ENCODE data around the gene RAB3B. TPM values are rescaled to one million over a fixed set of nuclear protein-coding genes. Genes with fewer than 3 reads are reported as not detected.
"Not testable (repeated sequence)": the region's sequence is repeated elsewhere in the genome, so short reads cannot be mapped to it uniquely, and the experiment has no call there.

Gene RAB3B
- polyA plus RNA-seq, 2 donors: under 0.01 to 0.02 TPM

DNA sequence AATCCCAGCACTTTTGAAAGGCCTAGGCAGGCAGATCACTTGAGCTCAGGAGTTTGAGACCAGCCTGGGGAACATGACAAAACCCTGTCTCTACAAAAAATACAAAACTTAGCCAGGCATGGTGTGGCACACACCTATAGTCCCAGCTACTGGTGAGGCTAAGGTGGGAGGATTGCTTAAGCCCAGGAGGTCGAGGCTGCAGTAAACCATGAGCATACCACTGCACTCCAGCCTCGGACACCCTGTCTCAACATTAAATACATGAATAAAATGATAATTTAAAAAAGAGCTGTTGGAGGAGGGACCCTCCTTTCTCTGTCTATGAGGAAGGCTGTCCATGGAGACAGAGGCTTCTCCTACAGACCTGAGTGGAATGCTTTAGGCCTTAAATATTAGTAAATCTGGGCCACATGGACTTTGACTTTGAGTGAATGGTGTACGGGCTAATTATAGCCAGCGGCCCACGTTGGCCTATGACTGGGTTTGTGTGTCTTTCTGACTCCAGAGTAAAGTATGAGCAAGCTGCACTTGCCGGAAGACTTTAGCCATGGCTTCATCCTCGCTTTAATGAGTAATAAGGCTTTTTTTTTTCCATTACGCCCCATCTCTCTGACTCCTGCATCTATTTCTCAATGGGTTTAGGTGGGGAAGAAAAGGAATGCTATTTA, 21.3 kb downstream of the RAB3B start:
- no peak overlapping the region for H3K27ac ChIP-seq (ENCODE audit: low read depth in 2 of 2, low read length in 1 of 2)

DNA sequence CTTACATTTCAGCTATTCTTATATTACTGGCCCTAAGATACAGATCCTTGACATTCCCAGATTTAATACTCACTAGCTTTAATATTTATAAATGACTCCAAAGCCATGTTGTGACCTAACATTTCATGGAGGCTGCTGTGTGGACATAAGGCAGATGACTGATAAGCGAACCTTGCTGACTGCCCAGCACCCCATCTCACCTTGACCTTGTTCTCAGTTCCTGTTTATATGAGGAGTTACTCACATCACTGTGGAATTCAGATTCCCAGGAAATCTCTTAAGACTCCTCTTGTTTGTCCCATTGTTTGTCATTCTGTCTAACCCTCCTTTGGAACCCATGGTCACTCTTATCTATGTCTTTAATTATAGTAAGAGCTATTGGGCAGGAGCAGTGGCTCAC, 21.9 kb downstream of the RAB3B start:
- peaks cover 0 to under 1% of the 10 kb centered on the region in 2 donors for H3K9me3 ChIP-seq (ENCODE audit: control insufficient read depth in 2 of 2, insufficient read depth in 1 of 2, low read depth in 1 of 2, low read length in 1 of 2)
- H3K4me3 ChIP-seq (ENCODE audit: low read depth in 1 of 2, low read length in 2 of 2): no peak overlapping the region
- no peaks in the 10 kb centered on the region for H3K4me1 ChIP-seq (ENCODE audit: control insufficient read depth in 2 of 2, insufficient read depth in 2 of 2, low read length in 1 of 2)
- no peak overlapping the region for H3K27ac ChIP-seq (ENCODE audit: low read depth in 2 of 2, low read length in 1 of 2)
- H3K27me3 ChIP-seq (ENCODE audit: control insufficient read depth in 1 of 2, insufficient read depth in 2 of 2, low read length in 2 of 2): no peaks in the 10 kb centered on the region
- no peaks in the 10 kb centered on the region for H3K36me3 ChIP-seq (ENCODE audit: control insufficient read depth in 2 of 2, insufficient read depth in 2 of 2, low read length in 1 of 2)
- 88 to 93% methylated on average over 1 of the region's 1 CpG for WGBS, 2 donors

More for the DNA sequence above, 21.3 kb downstream of the RAB3B start:
- no peaks in the 10 kb centered on the region for H3K9me3 ChIP-seq (ENCODE audit: control insufficient read depth in 2 of 2, insufficient read depth in 1 of 2, low read depth in 1 of 2, low read length in 1 of 2)
- no peaks in the 10 kb centered on the region for H3K4me1 ChIP-seq (ENCODE audit: control insufficient read depth in 2 of 2, insufficient read depth in 2 of 2, low read length in 1 of 2)
- no peaks in the 10 kb centered on the region for H3K27me3 ChIP-seq (ENCODE audit: control insufficient read depth in 1 of 2, insufficient read depth in 2 of 2, low read length in 2 of 2)
- no peaks in the 10 kb centered on the region for H3K36me3 ChIP-seq (ENCODE audit: control insufficient read depth in 2 of 2, insufficient read depth in 2 of 2, low read length in 1 of 2)
- 76 to 78% methylated on average over 8 of the region's 8 CpGs for WGBS, 2 donors
- no peak overlapping the region for H3K4me3 ChIP-seq (ENCODE audit: low read depth in 1 of 2, low read length in 2 of 2)

DNA sequence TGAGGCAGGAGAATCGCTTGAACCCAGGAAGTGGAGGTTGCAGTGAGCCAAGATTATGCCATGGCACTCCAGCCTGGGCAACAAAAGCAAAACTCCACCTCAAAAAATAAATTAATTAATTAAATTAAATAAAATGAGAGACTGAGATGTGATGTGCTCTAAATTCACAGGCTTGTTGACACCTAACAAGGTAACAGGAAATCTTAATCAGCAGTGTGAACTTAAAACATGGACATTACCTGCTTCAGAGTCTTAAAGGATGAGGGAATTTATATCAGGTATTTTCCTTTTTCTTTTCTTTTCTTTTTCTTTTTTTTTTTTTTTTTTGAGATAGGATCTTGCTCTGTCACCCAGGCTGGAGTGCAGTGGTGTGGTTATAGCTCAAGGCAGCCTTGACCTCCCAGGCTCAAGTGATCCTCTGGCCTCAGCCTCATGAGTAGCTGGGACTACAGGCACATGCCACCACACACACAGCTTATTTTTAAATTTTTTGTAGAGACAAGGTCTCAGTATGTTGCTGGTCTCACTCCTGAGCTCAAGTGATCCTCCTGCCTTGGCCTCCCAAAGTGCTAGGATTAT, 23.2 kb downstream of the RAB3B start:
- not testable (repeated sequence) for H3K4me1 ChIP-seq (ENCODE audit: control insufficient read depth in 2 of 2, insufficient read depth in 2 of 2, low read length in 1 of 2); H3K4me3 ChIP-seq (ENCODE audit: low read depth in 1 of 2, low read length in 2 of 2); H3K36me3 ChIP-seq (ENCODE audit: control insufficient read depth in 2 of 2, insufficient read depth in 2 of 2, low read length in 1 of 2); H3K27me3 ChIP-seq (ENCODE audit: control insufficient read depth in 1 of 2, insufficient read depth in 2 of 2, low read length in 2 of 2); H3K27ac ChIP-seq (ENCODE audit: low read depth in 2 of 2, low read length in 1 of 2); H3K9me3 ChIP-seq (ENCODE audit: control insufficient read depth in 2 of 2, insufficient read depth in 1 of 2, low read depth in 1 of 2, low read length in 1 of 2)
- WGBS, 2 donors: 92 to 95% methylated on average over 1 of the region's 1 CpG

GRCh38 chr1:51966559-51966958, 23.9 kb downstream of the RAB3B start:
- H3K27ac ChIP-seq (ENCODE audit: low read depth in 2 of 2, low read length in 1 of 2): no peak overlapping the region
- H3K36me3 ChIP-seq (ENCODE audit: control insufficient read depth in 2 of 2, insufficient read depth in 2 of 2, low read length in 1 of 2): no peaks in the 10 kb centered on the region
- H3K27me3 ChIP-seq (ENCODE audit: control insufficient read depth in 1 of 2, insufficient read depth in 2 of 2, low read length in 2 of 2): no peaks in the 10 kb centered on the region
- WGBS, 2 donors: 78 to 81% methylated on average over 2 of the region's 2 CpGs
- H3K9me3 ChIP-seq (ENCODE audit: control insufficient read depth in 2 of 2, insufficient read depth in 1 of 2, low read depth in 1 of 2, low read length in 1 of 2): peaks cover 0 to 2% of the 10 kb centered on the region in 2 donors
- no peak overlapping the region for H3K4me3 ChIP-seq (ENCODE audit: low read depth in 1 of 2, low read length in 2 of 2)
- H3K4me1 ChIP-seq (ENCODE audit: control insufficient read depth in 2 of 2, insufficient read depth in 2 of 2, low read length in 1 of 2): no peaks in the 10 kb centered on the region

GRCh38 chr1:51964309-51964696, 26.2 kb downstream of the RAB3B start:
- no peak overlapping the region for H3K27ac ChIP-seq (ENCODE audit: low read depth in 2 of 2, low read length in 1 of 2)
- WGBS, 2 donors: 84 to 86% methylated on average over 4 of the region's 4 CpGs
- no peaks in the 10 kb centered on the region for H3K36me3 ChIP-seq (ENCODE audit: control insufficient read depth in 2 of 2, insufficient read depth in 2 of 2, low read length in 1 of 2)
- no peaks in the 10 kb centered on the region for H3K27me3 ChIP-seq (ENCODE audit: control insufficient read depth in 1 of 2, insufficient read depth in 2 of 2, low read length in 2 of 2)
- peaks cover 0 to 2% of the 10 kb centered on the region in 2 donors for H3K9me3 ChIP-seq (ENCODE audit: control insufficient read depth in 2 of 2, insufficient read depth in 1 of 2, low read depth in 1 of 2, low read length in 1 of 2)
- no peak overlapping the region for H3K4me3 ChIP-seq (ENCODE audit: low read depth in 1 of 2, low read length in 2 of 2)
- H3K4me1 ChIP-seq (ENCODE audit: control insufficient read depth in 2 of 2, insufficient read depth in 2 of 2, low read length in 1 of 2): no peaks in the 10 kb centered on the region

GRCh38 chr1:51963592-51964308, 26.8 kb downstream of the RAB3B start:
- peaks cover 0 to 2% of the 10 kb centered on the region in 2 donors for H3K9me3 ChIP-seq (ENCODE audit: control insufficient read depth in 2 of 2, insufficient read depth in 1 of 2, low read depth in 1 of 2, low read length in 1 of 2)
- no peak overlapping the region for H3K27ac ChIP-seq (ENCODE audit: low read depth in 2 of 2, low read length in 1 of 2)
- H3K4me1 ChIP-seq (ENCODE audit: control insufficient read depth in 2 of 2, insufficient read depth in 2 of 2, low read length in 1 of 2): no peaks in the 10 kb centered on the region
- no peaks in the 10 kb centered on the region for H3K36me3 ChIP-seq (ENCODE audit: control insufficient read depth in 2 of 2, insufficient read depth in 2 of 2, low read length in 1 of 2)
- no peak overlapping the region for H3K4me3 ChIP-seq (ENCODE audit: low read depth in 1 of 2, low read length in 2 of 2)
- 51 to 56% methylated on average over 4 of the region's 4 CpGs for WGBS, 2 donors
- H3K27me3 ChIP-seq (ENCODE audit: control insufficient read depth in 1 of 2, insufficient read depth in 2 of 2, low read length in 2 of 2): no peaks in the 10 kb centered on the region

GRCh38 chr1:51962486-51963356, 27.8 kb downstream of the RAB3B start:
- Histone ChIP-seq H3K36me3 (ENCODE audit: control insufficient read depth in 2 of 2, insufficient read depth in 2 of 2, low read length in 1 of 2) (no peaks in the 10 kb centered on the region), H3K4me3 (ENCODE audit: low read depth in 1 of 2, low read length in 2 of 2) (no peak overlapping the region), H3K27ac (ENCODE audit: low read depth in 2 of 2, low read length in 1 of 2) (no peak overlapping the region), H3K9me3 (ENCODE audit: control insufficient read depth in 2 of 2, insufficient read depth in 1 of 2, low read depth in 1 of 2, low read length in 1 of 2) (peaks cover 0 to 2% of the 10 kb centered on the region in 2 donors), H3K4me1 (ENCODE audit: control insufficient read depth in 2 of 2, insufficient read depth in 2 of 2, low read length in 1 of 2) (no peaks in the 10 kb centered on the region), H3K27me3 (ENCODE audit: control insufficient read depth in 1 of 2, insufficient read depth in 2 of 2, low read length in 2 of 2) (no peaks in the 10 kb centered on the region)
- WGBS, 2 donors: 69 to 70% methylated on average over 4 of the region's 4 CpGs

- Histone ChIP-seq H3K27me3 (ENCODE audit: control insufficient read depth in 1 of 2, insufficient read depth in 2 of 2, low read length in 2 of 2) (no peaks in the 10 kb centered on the region), H3K9me3 (ENCODE audit: control insufficient read depth in 2 of 2, insufficient read depth in 1 of 2, low read depth in 1 of 2, low read length in 1 of 2) (peaks cover 0 to 2% of the 10 kb centered on the region in 2 donors), H3K4me3 (ENCODE audit: low read depth in 1 of 2, low read length in 2 of 2) (no peak overlapping the region), H3K4me1 (ENCODE audit: control insufficient read depth in 2 of 2, insufficient read depth in 2 of 2, low read length in 1 of 2) (no peaks in the 10 kb centered on the region), H3K27ac (ENCODE audit: low read depth in 2 of 2, low read length in 1 of 2) (no peak overlapping the region), H3K36me3 (ENCODE audit: control insufficient read depth in 2 of 2, insufficient read depth in 2 of 2, low read length in 1 of 2) (no peaks in the 10 kb centered on the region)
- WGBS, 2 donors: 86 to 90% methylated on average over 2 of the region's 2 CpGs
Measured at GRCh38 chr1:51961954-51962353, 28.5 kb downstream of the RAB3B start.

DNA sequence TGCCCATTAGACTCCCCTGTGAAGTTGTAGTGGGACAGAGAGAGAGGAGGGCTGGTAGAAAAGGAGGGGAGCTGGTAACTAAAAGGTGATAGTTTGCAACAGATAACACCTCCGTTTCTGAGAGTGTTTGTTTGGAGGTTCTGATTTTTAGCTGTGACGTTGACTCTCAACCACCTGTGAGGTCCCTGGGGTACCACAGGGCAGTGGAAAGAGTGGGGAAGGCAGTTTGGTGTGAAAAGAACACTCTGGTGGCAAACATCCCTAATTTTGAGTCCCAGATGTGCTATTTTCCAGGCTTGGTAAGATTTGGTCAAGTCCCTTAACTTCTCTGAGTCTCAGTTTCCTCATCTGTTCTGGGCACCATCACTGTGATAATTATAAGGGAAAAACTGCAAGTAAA, 29.3 kb downstream of the RAB3B start:
- no peaks in the 10 kb centered on the region for H3K36me3 ChIP-seq (ENCODE audit: control insufficient read depth in 2 of 2, insufficient read depth in 2 of 2, low read length in 1 of 2)
- H3K27me3 ChIP-seq (ENCODE audit: control insufficient read depth in 1 of 2, insufficient read depth in 2 of 2, low read length in 2 of 2): no peaks in the 10 kb centered on the region

More for the DNA sequence above, 29.3 kb downstream of the RAB3B start:
- 40 to 44% methylated on average over 2 of the region's 2 CpGs for WGBS, 2 donors
- H3K27ac ChIP-seq (ENCODE audit: low read depth in 2 of 2, low read length in 1 of 2): no peak overlapping the region
- H3K4me3 ChIP-seq (ENCODE audit: low read depth in 1 of 2, low read length in 2 of 2): no peak overlapping the region
- H3K9me3 ChIP-seq (ENCODE audit: control insufficient read depth in 2 of 2, insufficient read depth in 1 of 2, low read depth in 1 of 2, low read length in 1 of 2): peaks cover 0 to 2% of the 10 kb centered on the region in 2 donors
- peaks cover 0 to 3% of the 10 kb centered on the region in 2 donors for H3K4me1 ChIP-seq (ENCODE audit: control insufficient read depth in 2 of 2, insufficient read depth in 2 of 2, low read length in 1 of 2)

Measured in esophagus (tissue), 2 donors.